GM19240 (cell line): ENCODE measurements around the gene NGFR.

Experiments used
- DNase-seq: peaks from one replicate; pipeline ENCODE4 v3.0.0; 2011; ENCODE audit warnings: low spot score; ENCODE audit not compliant: insufficient read length

Gene NGFR, protein sequence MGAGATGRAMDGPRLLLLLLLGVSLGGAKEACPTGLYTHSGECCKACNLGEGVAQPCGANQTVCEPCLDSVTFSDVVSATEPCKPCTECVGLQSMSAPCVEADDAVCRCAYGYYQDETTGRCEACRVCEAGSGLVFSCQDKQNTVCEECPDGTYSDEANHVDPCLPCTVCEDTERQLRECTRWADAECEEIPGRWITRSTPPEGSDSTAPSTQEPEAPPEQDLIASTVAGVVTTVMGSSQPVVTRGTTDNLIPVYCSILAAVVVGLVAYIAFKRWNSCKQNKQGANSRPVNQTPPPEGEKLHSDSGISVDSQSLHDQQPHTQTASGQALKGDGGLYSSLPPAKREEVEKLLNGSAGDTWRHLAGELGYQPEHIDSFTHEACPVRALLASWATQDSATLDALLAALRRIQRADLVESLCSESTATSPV

GRCh38 chr17:49494986-49495841 lies at the start of gene NGFR:
NGFR (plus strand) TSS chr17:49495293; CDS start chr17:49495418, 125 bp downstream.
- peak; percentile 81 for DNase-seq

DNA sequence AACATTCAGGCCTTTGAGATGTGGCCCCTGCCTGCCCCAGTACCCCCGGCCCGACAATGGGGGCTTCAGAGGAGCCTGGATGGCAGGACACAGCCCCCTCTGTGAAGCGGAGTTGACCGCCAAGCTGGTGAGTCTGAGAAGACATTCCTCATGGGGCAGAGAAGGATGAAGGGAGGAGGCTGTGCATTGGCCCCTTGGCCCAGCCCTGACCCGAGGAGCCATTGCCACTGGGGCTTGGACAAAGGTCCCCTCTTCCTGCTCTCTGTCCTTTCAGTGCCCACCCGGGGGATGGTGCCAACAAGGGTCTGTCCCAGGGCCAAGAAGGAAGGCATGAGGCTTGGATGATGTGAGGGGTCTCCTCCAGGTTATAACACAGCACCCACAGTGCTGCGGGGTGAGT lies 49.5 kb upstream of the NGFR start:
- no peak for DNase-seq

DNA sequence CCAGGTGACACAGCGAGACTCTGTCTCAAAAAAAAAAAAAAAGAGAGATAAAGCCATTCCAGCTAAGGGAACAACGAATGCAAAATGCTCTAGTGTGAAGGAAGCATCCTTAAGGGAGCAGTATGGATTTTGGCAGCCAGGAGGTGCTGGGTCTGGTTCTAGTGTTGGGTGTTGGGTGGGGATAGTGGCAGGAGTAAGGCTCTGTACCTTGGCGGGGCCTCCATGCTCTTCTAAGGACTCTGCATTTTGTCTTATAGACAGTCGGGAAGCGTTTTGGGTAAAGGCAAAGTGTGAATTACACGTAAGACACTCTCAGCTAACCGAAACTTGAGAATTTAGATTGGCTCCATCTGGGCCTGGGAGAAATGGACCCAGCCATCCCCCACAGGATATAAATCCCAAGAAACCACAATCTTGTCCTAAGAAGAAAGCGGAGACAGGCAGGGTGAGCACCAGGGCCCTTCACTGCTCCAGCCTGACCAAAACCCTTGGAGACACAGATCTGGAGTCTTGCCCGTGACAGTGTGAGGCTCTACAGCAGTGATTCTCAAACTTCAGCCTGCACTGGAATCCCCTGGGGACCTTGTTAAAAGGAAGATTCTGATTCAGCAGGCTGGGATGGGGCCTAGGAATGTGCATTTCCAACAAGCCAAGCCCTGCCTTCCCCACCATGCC lies 47.3 kb upstream of the NGFR start:
- DNase-seq: no peak

GRCh38 chr17:49450181-49450580 lies 44.9 kb upstream of the NGFR start:
- no peak for DNase-seq

GRCh38 chr17:49450735-49451134 lies 44.4 kb upstream of the NGFR start:
- no peak for DNase-seq

- no peak for DNase-seq
Measured at GRCh38 chr17:49452201-49452600, 42.9 kb upstream of the NGFR start.

GRCh38 chr17:49452661-49453060 lies 42.4 kb upstream of the NGFR start:
- DNase-seq: no peak

- no peak for DNase-seq
Measured at GRCh38 chr17:49454050-49454449, 41.0 kb upstream of the NGFR start.

DNA sequence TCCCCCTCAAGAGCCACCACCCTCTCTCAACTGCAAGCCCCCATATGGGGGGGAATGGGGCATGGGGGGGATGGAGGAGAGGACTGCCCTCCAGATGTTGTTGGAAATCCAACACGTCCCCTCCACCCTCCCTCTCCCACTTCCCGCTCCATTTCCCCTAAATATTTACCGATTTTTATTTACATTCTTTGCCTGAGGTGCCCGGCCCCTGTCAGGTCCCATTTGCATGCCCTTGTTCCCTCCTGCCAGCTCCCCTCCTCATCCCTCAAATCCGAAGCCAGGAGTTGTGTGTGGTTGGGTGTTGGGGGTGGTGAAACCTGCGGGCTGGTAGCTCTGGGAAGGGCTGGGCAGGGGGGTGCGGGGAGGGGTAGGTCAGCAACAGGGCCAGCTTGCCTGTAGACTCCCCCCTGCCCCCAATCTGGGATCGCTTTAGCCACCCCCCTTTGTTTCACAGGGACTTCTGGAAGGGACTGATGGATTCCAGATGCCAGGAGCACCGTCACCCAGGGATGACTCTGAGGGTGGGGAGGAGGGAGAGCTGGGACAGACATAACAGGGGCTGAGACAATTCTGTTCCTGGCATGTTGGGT lies 39.7 kb upstream of the NGFR start:
- no peak for DNase-seq

DNA sequence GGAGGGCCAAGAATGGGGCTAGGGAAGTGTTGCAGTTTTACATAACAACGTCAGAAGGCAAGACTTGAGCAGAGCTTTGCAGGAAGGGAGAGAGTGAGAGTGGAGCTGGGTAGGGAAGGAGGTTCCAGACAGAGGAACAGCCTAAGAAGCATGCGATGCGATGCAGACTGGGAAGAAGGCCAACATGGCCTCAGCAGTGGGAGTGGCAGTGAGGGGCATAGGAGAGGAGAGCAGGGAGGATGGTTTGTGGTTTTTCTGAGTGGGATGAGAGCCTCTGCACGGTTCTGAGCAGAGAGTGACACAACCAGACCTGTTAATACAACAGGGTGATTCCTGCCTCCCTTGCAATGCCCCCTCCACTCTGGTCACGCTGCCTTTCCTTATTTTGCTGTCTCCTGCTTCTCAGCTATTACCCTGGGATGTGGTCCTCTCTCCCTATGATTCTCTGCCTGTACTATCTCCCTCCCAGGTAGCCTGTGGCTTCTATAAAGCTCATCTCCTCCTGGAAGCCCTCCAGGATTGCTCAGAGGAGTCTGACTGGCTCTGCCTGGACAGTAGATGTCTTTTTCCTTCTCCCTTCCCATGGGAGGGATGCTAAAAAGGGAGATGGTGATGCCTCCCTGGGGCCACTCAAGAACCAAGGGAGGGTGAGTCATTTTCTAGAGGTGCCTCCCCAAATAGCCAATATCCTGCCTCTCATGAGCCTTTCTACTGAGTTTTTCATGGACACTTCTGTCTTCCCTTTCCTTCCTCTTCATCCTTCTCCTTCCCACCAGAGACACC lies 38.7 kb upstream of the NGFR start:
- no peak for DNase-seq

DNA sequence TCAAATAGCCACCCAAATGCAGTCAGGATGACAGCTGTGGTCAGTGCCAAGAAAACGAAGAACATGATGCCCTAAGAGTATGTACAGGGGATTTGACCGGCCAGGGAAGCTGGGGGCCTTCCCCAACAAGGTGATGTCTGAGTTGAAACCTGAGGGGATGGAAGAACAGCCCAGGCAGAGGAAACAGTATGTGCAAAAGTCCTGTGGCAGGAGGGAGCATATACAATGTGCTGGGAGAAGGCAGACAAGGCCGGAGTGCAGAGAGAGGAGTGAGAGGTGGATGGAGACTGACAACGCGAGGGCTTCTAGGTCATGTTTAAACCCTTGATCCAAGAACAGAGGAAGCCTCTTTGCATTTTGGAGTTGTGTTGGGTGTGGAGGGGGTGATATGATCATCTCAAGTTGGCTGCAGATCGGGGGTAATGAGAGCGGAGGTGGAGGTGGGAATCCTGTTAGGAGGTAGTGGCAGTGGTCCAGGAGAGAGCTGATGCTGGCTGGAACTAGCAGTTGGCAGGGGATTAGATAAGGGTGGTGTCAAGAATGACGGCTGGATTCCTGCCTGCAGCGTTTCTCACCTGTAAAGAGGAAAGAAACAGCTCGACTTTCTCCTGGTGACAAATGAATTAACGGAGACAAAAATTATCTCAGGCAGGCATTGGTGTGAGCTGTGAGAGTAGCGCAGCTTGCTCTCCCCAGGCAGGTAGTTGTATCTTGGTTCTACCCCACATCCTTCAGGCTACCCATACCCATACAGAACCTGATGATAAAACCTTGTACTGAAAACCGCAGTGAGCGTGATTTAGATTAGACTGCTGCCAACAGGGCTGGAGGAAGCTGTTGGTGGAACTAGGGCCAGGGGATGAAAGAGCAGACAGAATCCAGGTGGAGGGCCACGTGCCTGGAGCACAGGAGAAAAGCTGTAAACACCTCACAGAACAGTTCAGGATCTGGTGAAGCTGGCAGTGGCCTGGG lies 37.2 kb upstream of the NGFR start:
- DNase-seq: no peak

GRCh38 chr17:49459401-49459984 lies 35.6 kb upstream of the NGFR start:
- no peak for DNase-seq

DNA sequence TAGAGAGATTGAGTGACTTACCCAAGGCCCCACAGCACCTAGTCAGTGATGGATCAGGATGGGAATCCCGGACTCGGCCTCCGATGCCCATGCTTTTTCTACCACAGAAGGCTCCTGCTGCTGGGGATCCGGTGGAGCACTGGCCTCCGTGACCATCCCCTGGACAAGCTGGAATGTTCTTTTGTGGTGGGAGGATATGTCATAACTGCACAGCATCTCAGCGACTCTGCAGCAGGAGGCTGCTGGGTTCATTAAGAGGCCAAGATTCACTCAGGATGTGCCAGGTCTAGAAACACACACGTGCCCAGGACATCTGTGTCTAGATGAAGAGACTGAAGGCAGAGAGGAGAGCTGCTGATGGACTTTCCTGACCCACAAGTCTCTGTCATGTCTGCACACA lies 34.7 kb upstream of the NGFR start:
- DNase-seq: no peak

GRCh38 chr17:49461580-49461979 lies 33.5 kb upstream of the NGFR start:
- no peak for DNase-seq

GRCh38 chr17:49464049-49464448 lies 31.0 kb upstream of the NGFR start:
- no peak for DNase-seq

GRCh38 chr17:49465331-49465903 lies 29.7 kb upstream of the NGFR start:
- DNase-seq: no peak

DNA sequence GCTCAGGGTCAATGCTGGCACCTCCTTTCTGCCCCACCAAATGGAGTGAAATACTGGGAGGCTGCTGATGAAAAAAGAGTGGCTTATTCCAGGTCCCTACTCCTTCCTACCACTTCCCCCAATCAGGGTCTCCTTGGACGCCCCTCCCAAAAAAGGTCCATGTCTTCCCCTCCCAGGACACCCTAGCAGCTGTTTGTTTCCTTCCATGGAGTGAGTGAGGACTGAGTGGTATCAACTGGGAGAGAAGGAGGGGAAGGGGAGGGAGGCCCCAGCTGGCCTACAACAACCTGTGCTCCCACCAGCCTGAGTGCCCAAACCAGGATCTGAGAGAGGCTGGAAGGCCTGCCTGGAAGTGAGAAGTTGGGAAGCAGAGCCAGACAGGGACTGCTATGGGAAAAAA lies 28.7 kb upstream of the NGFR start:
- no peak for DNase-seq

DNA sequence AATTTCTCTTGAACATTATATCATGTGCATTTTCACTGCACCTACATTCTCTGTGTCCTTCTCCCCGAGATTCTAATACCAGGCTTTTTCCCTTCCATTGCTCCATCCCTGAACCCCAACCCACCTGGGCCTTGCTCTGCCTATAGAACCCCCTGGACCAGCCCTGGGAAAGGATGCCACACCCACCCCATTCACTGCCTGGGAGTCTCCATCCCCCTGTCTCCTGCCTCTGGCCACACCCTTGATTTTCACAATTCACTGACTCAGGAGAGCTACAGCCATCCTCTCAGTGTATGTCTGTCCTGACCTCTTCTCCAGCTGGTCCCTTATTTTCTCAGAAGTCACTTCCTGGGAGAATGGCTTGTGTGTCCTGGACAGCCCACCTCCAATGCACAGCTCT lies 27.9 kb upstream of the NGFR start:
- no peak for DNase-seq
